Neural crest cell (in vitro differentiated cells): ENCODE measurements around the gene ARF1. TPM values are rescaled to one million over a fixed set of nuclear protein-coding genes. Genes with fewer than 3 reads are reported as not detected.
"Not testable (repeated sequence)": the region's sequence is repeated elsewhere in the genome, so short reads cannot be mapped to it uniquely, and the experiment has no call there.

Experiments
- DNase-seq: peaks from one replicate; pipeline ENCODE4 v3.0.0; 2021; ENCODE audit warnings: low read depth, mixed read lengths, low spot score
- H3K27ac Mint-ChIP-seq: one replicate; pipeline ENCODE4 v1.8.0; 2021; ENCODE audit warnings: mild to moderate bottlenecking, mixed read lengths; ENCODE audit not compliant: unreplicated experiment
- H3K27me3 Mint-ChIP-seq: 2 replicates; pipeline ENCODE4 v1.8.0; 2021; ENCODE audit warnings: low read depth, mild to moderate bottlenecking, mixed read lengths
- H3K36me3 Mint-ChIP-seq: 2 replicates; pipeline ENCODE4 v1.8.0; 2021; ENCODE audit warnings: low read depth, mild to moderate bottlenecking, mixed read lengths
- H3K4me1 Mint-ChIP-seq: 2 replicates; pipeline ENCODE4 v1.8.0; 2021; ENCODE audit warnings: mixed read lengths
- H3K4me3 Mint-ChIP-seq: one replicate; pipeline ENCODE4 v1.8.0; 2021; ENCODE audit warnings: mild to moderate bottlenecking, mixed read lengths
- H3K9me3 Mint-ChIP-seq: 2 replicates; pipeline ENCODE4 v1.8.0; 2021; ENCODE audit warnings: mixed read lengths
- CTCF ChIP-seq: fragments of 200-600 bp; sonication (generic); conservative IDR thresholded peaks from 2 replicates; pipeline ENCODE4 v1.5.0; 2021; ENCODE audit warnings: antibody characterized with exemption, mild to moderate bottlenecking
- total RNA-seq: library from RNA; stranded (reverse); gene quantifications from 2 replicates; pipeline ENCODE4 v1.2.1, GENCODE V29; 2021

The ARF1 gene
- total RNA-seq, 1 donor from 2014 or later = 237 TPM

DNA sequence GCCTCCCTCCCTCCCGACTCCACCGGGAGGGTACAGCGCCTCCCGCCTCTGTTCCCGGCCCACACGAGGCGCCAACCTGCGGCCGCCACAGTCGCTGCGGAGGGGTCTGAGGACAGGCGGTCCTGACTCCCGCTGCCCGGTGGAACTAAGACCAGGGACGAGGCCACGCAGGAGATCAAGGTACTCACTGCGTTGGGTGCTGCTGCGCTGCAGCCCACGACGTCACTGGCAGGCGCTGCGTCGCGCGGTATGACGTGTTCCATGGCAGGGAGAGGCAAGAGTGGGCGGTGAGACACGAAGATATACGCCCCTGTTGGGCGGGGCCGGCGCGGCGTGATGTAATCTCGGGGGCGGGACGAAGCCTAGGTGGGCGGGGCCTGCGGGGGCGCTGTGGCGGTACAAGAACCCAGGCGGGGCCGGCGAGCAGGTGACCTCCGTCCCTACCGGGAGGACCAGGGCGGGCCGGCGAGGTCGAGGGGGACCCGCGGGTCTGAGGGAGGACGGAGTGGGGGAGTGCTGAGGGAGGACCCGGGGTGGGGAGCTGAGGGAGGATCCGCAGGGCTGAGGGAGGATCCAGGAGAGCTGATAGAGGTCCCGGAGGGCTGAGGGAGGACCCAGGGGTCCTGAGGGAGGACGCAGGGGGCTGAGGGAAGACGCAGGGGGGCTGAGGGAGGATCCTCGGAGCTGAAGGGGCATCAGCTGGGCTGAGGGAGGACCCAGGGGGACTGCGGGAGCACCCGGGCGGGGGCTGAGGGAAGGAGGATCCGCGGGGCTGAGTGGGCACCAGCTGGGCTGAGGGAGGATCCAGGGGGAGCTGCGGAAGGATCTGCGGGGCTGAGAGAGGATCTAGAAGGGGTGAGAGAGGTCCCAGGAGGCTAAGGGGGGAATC lies 26.8 kb downstream of the ARF1 start, which contains the start of gene MRPL55:
Gene MRPL55, minus strand, starts transcription at position 227 of the 889 bp plus-strand sequence. CDS start 1,039 bp downstream, outside the sequence.
- peak; percentile 99 for DNase-seq
- peaks cover 3% of the 10 kb centered on the region for H3K36me3 Mint-ChIP-seq
- peaks cover 24% of the 10 kb centered on the region for H3K4me1 Mint-ChIP-seq
- peak; percentile 28 for TF ChIP-seq CTCF
- H3K27ac Mint-ChIP-seq = peak within 1 kb of the TSS; percentile 94
- peaks cover 12% of the 10 kb centered on the region for H3K27me3 Mint-ChIP-seq
- H3K4me3 Mint-ChIP-seq = peak within 1 kb of the TSS; percentile 98
- no peaks in the 10 kb centered on the region for H3K9me3 Mint-ChIP-seq

GRCh38 chr1:228109962-228110488 lies 27.5 kb downstream of the ARF1 start:
- Mint-ChIP-seq H3K9me3 (peaks cover 1% of the 10 kb centered on the region), H3K36me3 (peaks cover 5% of the 10 kb centered on the region), H3K27me3 (peaks cover 12% of the 10 kb centered on the region), H3K4me1 (peaks cover 20% of the 10 kb centered on the region), H3K4me3 (peak overlapping the region; percentile 98), H3K27ac (peak overlapping the region; percentile 62)
- no peak for DNase-seq
- TF ChIP-seq CTCF = no peak

GRCh38 chr1:228110556-228110955 lies 28.0 kb downstream of the ARF1 start:
- Mint-ChIP-seq H3K27ac (no peak overlapping the region), H3K27me3 (peaks cover 12% of the 10 kb centered on the region), H3K4me1 (peaks cover 20% of the 10 kb centered on the region), H3K36me3 (peaks cover 7% of the 10 kb centered on the region), H3K4me3 (no peak overlapping the region), H3K9me3 (peaks cover 3% of the 10 kb centered on the region)
- DNase-seq = no peak
- no peak for TF ChIP-seq CTCF

DNA sequence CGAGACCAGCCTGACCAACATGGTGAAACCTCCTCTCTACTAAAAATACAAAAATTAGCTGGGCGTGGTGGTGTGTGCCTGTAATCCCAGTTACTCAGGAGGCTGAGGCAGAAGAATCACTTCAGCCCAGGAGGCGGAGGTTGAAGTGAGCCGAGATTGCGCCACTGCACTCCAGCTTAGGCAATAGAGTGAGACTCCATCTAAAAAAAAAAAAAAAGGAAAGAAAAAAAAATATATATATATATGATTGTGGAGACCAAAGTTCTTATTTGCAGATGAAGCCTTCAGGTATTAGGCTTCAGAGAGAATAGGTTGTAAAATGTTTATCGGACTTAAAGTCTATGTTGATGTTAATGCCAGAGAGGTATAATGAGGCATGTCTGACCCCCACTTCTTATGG lies 28.8 kb downstream of the ARF1 start:
- H3K9me3 Mint-ChIP-seq, DNase-seq, H3K36me3 Mint-ChIP-seq, H3K27ac Mint-ChIP-seq: not testable (repeated sequence)
- peaks cover 20% of the 10 kb centered on the region for H3K4me1 Mint-ChIP-seq
- peaks cover 12% of the 10 kb centered on the region for H3K27me3 Mint-ChIP-seq
- peak overlapping the region; percentile 34 for H3K4me3 Mint-ChIP-seq

DNA sequence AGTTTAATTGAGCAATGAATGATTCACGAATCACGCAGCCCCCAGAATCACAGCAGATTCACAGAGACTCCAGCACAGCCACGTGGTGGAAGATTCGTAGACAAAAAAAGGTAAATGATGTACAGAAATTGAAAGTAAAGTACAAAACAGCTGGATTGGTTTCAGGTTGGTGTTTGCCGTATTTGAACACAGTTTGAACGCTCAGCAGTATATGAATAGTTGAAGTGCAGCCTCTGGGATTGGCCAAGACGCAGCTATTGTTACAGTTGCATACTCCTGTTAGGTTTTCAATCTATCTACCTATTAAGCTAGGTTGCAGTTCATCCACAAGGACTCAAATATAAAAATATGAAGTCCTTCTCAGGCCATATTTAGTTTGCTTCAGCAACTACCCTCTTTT lies 29.7 kb downstream of the ARF1 start:
- H3K27ac Mint-ChIP-seq = no peak overlapping the region
- no peak for DNase-seq
- no peak for TF ChIP-seq CTCF
- peaks cover 20% of the 10 kb centered on the region for H3K4me1 Mint-ChIP-seq
- H3K9me3 Mint-ChIP-seq = peaks cover 3% of the 10 kb centered on the region
- peaks cover 7% of the 10 kb centered on the region for H3K36me3 Mint-ChIP-seq
- no peak overlapping the region for H3K4me3 Mint-ChIP-seq
- peaks cover 12% of the 10 kb centered on the region for H3K27me3 Mint-ChIP-seq

GRCh38 chr1:228112617-228113016 lies 30.1 kb downstream of the ARF1 start:
- TF ChIP-seq CTCF = no peak
- H3K27ac Mint-ChIP-seq = no peak overlapping the region
- H3K4me3 Mint-ChIP-seq = no peak overlapping the region
- peaks cover 20% of the 10 kb centered on the region for H3K4me1 Mint-ChIP-seq
- H3K9me3 Mint-ChIP-seq = peaks cover 5% of the 10 kb centered on the region
- H3K36me3 Mint-ChIP-seq = peaks cover 9% of the 10 kb centered on the region
- H3K27me3 Mint-ChIP-seq = peaks cover 12% of the 10 kb centered on the region
- DNase-seq = no peak
